ENCODE results near the gene IL1RL1. TPM values are rescaled to one million over a fixed set of nuclear protein-coding genes. Genes with fewer than 3 reads are reported as not detected.

The IL1RL1 gene
- total RNA-seq, 1 donor from 2014 or later = 0.27 TPM

DNA sequence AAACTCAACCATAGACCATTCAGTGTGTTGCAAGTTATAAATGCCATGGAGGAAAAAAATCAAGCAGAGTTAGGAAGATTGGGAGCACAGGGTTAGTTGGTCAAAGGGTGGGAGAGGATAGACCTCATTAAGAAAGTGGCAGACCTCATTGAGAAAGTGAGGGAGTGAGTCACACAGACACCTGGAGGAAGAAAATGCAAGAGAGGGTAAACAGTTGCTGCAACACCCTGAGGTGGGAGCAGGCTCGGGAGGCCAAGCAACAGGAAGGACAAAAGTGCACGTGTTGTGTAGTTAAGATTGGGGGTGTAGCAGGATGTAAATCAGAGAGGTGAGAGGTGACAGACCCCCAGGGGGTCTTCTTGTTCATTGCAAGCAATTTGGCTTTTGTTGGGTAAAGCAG lies 6.4 kb downstream of the IL1RL1 start:
- no peak overlapping the region for H3K4me3 Mint-ChIP-seq (ENCODE audit: unreplicated experiment)
- Histone ChIP-seq H3K36me3 (ENCODE audit: insufficient read depth, low read length) (no peaks in the 10 kb centered on the region), H3K4me1 (ENCODE audit: insufficient read depth, low read length) (peaks cover 14% of the 10 kb centered on the region), H3K4me3 (ENCODE audit: insufficient read depth, low read depth, low read length) (no peak overlapping the region), H3K4me2 (ENCODE audit: low read length) (no peak overlapping the region), H3K9me3 (ENCODE audit: insufficient read depth, low read depth, low read length) (no peaks in the 10 kb centered on the region), H3K79me2 (ENCODE audit: insufficient read depth, low read length) (no peaks in the 10 kb centered on the region), H3K9ac (ENCODE audit: low read length) (no peak overlapping the region), H2AFZ (ENCODE audit: low read depth, low read length) (no peak overlapping the region), H4K20me1 (ENCODE audit: insufficient read depth, low read length) (no peaks in the 10 kb centered on the region), H3K27me3 (ENCODE audit: insufficient read depth, low read length) (no peaks in the 10 kb centered on the region), H3K27ac (ENCODE audit: low read depth, low read length) (no peak overlapping the region)
- peaks cover 31% of the 10 kb centered on the region for H3K4me1 Mint-ChIP-seq (ENCODE audit: low read depth, unreplicated experiment)
- H3K36me3 Mint-ChIP-seq (ENCODE audit: low read depth, unreplicated experiment) = no peaks in the 10 kb centered on the region
- FAIRE-seq = no peak
- peaks cover 2% of the 10 kb centered on the region for H3K9me3 Mint-ChIP-seq (ENCODE audit: unreplicated experiment)
- no peaks in the 10 kb centered on the region for H3K27me3 Mint-ChIP-seq (ENCODE audit: low read depth, unreplicated experiment)
- TF ChIP-seq, protein P1, sequence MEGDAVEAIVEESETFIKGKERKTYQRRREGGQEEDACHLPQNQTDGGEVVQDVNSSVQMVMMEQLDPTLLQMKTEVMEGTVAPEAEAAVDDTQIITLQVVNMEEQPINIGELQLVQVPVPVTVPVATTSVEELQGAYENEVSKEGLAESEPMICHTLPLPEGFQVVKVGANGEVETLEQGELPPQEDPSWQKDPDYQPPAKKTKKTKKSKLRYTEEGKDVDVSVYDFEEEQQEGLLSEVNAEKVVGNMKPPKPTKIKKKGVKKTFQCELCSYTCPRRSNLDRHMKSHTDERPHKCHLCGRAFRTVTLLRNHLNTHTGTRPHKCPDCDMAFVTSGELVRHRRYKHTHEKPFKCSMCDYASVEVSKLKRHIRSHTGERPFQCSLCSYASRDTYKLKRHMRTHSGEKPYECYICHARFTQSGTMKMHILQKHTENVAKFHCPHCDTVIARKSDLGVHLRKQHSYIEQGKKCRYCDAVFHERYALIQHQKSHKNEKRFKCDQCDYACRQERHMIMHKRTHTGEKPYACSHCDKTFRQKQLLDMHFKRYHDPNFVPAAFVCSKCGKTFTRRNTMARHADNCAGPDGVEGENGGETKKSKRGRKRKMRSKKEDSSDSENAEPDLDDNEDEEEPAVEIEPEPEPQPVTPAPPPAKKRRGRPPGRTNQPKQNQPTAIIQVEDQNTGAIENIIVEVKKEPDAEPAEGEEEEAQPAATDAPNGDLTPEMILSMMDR (IDR thresholded peaks at IDR 0.05; ENCODE audit: insufficient read depth, low read depth, low read length) = no peak
- TF ChIP-seq EZH2 (IDR thresholded peaks at IDR 0.05; ENCODE audit: insufficient read depth, low read length) = no peak
- no peak for DNase-seq (ENCODE audit: low read depth)
- no peak overlapping the region for H3K27ac Mint-ChIP-seq (ENCODE audit: unreplicated experiment)

DNA sequence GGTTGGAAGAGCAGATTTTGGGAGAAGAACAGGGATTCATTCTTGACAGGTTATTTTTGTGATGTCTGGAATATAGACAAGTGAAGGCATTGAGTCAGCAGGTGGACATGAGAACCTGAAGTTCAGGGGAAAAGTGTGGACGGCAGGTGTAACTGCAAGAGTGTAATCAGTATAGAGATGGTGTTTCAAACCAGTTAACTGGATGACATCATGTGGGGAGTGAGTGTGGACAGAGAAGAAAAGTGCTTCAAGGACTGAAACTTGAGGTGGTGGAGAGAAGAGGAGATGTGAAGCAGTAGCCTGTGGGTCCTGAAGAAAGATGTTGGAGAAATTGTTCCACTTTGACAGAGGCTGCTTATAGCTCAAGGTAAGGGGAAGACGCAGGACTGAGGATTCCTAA lies 7.1 kb downstream of the IL1RL1 start:
- no peak for FAIRE-seq
- no peaks in the 10 kb centered on the region for H3K27me3 ChIP-seq (ENCODE audit: insufficient read depth, low read length)

More for the DNA sequence above, 7.1 kb downstream of the IL1RL1 start:
- TF ChIP-seq, protein P1 (IDR thresholded peaks at IDR 0.05; ENCODE audit: insufficient read depth, low read depth, low read length) = no peak
- no peak for TF ChIP-seq EZH2 (IDR thresholded peaks at IDR 0.05; ENCODE audit: insufficient read depth, low read length)
- DNase-seq (ENCODE audit: low read depth) = no peak
- H3K9ac ChIP-seq (ENCODE audit: low read length) = no peak overlapping the region
- peaks cover 8% of the 10 kb centered on the region for H3K4me1 ChIP-seq (ENCODE audit: insufficient read depth, low read length)
- H3K4me3 Mint-ChIP-seq (ENCODE audit: unreplicated experiment) = no peak overlapping the region
- H3K9me3 Mint-ChIP-seq (ENCODE audit: unreplicated experiment) = no peaks in the 10 kb centered on the region
- H3K27ac ChIP-seq (ENCODE audit: low read depth, low read length) = no peak overlapping the region
- H3K4me2 ChIP-seq (ENCODE audit: low read length) = no peak overlapping the region
- H3K36me3 ChIP-seq (ENCODE audit: insufficient read depth, low read length) = no peaks in the 10 kb centered on the region
- no peak overlapping the region for H3K27ac Mint-ChIP-seq (ENCODE audit: unreplicated experiment)
- no peaks in the 10 kb centered on the region for H3K36me3 Mint-ChIP-seq (ENCODE audit: low read depth, unreplicated experiment)
- no peaks in the 10 kb centered on the region for H3K27me3 Mint-ChIP-seq (ENCODE audit: low read depth, unreplicated experiment)
- H4K20me1 ChIP-seq (ENCODE audit: insufficient read depth, low read length) = no peaks in the 10 kb centered on the region
- H3K9me3 ChIP-seq (ENCODE audit: insufficient read depth, low read depth, low read length) = no peaks in the 10 kb centered on the region
- no peak overlapping the region for H2AFZ ChIP-seq (ENCODE audit: low read depth, low read length)
- no peak overlapping the region for H3K4me3 ChIP-seq (ENCODE audit: insufficient read depth, low read depth, low read length)
- H3K79me2 ChIP-seq (ENCODE audit: insufficient read depth, low read length) = no peaks in the 10 kb centered on the region
- peaks cover 24% of the 10 kb centered on the region for H3K4me1 Mint-ChIP-seq (ENCODE audit: low read depth, unreplicated experiment)
